CMK (cell line): ENCODE measurements around the gene CSE1L.
"Not testable (repeated sequence)": the region's sequence is repeated elsewhere in the genome, so short reads cannot be mapped to it uniquely, and the experiment has no call there.

Experiments used
- DNase-seq: peaks from one replicate; pipeline ENCODE4 v3.0.0-alpha.2; 2010; ENCODE audit warnings: low read depth

The CSE1L gene, protein sequence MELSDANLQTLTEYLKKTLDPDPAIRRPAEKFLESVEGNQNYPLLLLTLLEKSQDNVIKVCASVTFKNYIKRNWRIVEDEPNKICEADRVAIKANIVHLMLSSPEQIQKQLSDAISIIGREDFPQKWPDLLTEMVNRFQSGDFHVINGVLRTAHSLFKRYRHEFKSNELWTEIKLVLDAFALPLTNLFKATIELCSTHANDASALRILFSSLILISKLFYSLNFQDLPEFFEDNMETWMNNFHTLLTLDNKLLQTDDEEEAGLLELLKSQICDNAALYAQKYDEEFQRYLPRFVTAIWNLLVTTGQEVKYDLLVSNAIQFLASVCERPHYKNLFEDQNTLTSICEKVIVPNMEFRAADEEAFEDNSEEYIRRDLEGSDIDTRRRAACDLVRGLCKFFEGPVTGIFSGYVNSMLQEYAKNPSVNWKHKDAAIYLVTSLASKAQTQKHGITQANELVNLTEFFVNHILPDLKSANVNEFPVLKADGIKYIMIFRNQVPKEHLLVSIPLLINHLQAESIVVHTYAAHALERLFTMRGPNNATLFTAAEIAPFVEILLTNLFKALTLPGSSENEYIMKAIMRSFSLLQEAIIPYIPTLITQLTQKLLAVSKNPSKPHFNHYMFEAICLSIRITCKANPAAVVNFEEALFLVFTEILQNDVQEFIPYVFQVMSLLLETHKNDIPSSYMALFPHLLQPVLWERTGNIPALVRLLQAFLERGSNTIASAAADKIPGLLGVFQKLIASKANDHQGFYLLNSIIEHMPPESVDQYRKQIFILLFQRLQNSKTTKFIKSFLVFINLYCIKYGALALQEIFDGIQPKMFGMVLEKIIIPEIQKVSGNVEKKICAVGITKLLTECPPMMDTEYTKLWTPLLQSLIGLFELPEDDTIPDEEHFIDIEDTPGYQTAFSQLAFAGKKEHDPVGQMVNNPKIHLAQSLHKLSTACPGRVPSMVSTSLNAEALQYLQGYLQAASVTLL

DNA sequence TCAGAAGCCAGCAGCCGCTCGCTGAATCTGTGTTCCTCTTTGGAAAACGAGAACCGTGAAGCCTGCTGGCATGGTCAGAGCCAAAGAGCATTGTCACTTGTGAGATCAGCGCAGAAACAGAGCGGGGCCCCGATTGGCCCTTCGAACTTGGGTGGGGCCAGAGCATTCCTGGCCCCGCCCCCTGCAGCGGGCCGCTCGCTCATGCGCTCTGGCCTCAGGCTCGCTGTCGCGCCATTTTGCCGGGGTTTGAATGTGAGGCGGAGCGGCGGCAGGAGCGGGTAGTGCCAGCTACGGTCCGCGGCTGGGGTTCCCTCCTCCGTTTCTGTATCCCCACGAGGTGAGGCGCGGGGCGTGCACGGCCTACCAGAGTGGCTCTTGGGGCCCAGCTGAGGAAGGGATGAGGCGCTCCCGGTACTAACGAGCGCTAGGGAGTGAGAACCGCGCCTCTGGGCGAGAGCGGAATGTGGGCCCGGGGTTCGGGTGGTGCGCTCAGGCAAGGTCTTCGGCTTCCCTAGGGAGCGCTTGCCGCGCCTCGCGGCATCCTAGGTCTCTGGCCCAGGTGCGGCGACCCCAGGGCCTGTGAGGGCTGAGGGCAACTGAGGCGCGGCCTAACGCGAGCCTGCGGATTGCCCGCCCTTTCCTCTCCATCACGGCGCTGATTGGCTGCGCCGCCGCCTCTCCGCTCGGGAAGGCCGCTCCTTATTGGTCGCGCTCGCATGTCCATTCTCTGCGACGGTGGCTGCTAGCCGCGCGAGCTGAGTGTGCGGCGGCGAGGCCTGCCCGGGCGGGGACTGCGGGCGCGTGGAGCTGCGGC is at the start of gene CSE1L:
CSE1L (plus strand) TSS at position 226 of the 814 bp plus-strand sequence. CDS start 12,152 bp downstream, outside the sequence.
- peak; percentile 85 for DNase-seq

DNA sequence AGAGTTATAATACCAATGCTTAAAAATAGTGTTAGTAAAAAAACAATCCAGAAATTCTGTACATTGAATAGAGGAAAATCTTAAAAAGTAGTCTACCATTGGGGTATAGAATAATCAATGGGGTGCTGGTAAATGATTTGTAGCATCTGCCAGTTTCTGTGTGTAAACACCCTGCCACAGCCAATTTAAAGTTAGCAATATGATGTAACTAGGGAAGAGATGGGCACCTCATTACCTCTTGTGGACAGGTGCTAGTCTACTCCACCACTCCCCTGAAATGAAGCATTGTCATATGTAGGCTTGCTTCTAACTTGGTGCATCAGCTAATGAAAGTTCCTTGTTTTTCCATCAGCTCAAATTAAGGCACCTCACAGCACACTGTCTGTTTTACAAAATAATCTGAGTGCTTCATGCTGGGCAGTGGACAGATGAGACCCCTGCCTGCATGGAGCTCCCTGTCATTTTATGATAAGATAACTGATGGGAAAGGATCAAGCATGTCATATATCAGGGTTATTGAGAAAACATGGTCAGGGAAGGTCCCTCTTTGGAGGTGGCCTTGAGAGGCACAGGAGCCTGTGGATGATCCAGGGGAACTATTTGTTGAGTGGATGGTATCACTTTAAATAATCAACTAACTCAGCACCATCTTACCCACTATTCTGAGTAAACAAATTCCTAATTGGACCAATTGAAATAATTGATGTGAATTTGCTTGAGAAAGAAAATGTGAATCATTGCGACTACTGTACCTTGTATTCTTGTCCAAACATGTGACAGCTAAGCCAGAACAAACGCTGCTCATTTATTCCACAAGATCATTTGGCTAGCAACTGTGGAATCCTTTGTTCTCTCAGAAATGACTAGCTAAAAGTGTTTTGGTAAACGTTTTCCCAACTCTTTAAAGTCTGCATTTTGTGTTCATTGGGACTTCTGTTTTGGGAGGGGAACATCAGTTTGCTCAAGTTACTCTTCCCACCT is 45.9 kb upstream of the CSE1L start:
- no peak for DNase-seq

DNA sequence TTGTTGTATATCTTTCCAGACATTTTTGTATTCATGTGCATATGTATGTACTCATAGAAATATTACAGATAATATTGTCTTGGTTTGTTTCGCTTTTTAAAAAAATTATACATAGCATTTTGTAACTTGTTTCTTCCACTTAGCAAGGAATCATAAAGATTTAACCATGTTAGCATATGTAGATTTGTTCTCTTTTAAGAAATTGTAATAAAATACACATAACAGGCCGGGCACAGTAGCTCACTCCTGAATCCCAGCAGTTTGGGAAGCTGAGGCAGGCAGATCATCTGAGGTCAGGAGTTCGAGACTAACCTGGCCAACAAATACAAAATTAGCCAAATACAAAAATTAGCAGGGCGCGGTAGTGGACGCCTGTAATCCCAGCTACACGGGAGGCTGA is 44.4 kb upstream of the CSE1L start:
- no peak for DNase-seq

DNA sequence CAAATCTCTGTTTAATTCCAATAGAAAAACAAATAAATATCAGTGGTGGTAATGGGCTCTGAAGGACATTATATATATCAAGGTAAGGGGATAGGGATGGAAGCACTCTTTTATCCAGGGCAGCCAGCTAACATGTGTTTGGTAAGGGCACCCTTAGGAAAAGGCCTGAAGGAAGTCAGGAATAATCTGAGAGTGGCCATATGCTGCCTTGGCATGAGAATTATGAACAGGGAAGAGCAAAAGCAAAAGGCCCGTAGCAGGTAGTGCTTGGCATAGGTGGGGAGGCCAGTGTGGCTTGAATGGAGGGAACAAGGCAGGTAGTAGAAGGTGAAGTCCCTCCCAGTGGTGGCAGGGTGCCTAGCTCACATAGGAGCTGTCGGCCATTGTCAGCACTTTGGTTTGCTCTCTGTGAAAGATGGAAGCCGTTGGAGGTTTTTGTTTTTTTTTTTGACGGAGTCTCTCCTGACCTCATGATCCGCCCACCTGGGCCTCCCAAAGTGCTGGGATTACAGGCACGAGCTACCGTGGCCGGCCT is 39.6 kb upstream of the CSE1L start:
- no peak for DNase-seq

DNA sequence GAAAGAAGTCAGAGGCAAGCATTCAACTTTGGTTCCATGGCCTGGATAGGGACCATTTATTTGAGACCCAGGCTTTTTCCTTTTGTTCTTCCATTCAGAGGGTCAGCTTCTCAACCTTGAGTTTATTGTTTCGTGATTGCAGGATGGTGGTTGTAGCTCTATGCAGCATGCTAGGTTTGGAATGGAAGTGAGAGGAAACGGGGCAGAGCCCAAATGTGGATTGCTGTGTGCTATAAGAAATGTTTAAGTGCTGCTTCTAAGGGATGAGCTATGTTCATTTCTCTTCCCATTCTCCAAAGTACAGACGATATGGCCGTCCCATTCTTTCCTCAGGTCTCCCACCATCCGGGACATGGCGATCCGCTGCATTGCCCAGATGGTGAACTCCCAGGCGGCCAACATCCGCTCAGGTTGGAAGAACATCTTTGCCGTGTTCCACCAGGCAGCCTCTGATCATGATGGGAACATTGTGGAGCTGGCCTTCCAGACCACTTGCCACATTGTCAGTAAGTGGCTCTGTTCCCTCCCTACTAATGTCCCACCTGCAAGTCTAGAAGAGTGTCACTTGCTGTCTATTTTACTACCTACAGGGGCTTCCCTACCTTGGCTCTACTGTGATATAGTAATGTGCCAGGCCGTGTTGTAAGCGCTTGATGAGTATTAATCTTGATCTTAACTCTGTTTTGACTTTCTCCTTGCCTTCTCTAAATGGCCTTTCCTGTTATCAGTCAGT is 36.0 kb upstream of the CSE1L start:
- DNase-seq: no peak

DNA sequence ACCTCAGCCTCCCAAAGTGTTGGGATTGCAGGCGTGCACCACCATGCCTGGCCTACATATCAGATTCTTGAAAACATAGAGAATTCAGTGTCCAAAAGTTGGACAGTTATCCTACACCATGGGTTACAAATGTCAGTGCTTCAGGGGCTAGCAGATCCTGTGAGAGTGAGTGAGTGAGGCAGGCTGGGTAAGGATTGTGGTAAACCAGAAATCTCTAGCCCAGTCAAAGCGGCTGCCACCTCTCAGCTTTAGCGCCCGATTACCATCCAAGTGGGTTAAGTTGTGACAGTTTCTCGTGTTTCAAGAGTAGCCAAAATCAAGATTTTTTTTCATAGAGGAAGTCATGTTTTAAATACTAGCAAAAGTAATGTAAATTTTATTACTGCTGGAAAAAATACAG is 21.9 kb upstream of the CSE1L start:
- DNase-seq: no peak

DNA sequence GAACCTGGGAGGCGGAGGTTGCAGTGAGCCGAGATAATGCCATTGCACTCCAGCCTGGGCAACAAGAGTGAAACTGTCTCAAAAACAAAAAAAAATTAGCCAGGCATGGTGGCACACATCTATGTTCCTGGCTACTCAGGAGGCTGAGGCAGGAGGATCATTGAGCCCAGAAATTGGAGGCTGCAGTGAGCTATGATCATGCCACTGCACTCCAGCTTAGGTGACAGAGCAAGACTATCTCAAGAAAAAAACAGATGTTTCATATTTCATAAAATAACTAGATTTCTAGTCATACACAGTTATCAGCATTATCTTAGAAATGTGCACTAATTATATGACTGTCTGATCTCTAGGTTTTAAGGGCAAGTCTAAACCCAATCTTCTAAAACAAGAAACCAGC is 17.9 kb upstream of the CSE1L start:
- not testable (repeated sequence) for DNase-seq

DNA sequence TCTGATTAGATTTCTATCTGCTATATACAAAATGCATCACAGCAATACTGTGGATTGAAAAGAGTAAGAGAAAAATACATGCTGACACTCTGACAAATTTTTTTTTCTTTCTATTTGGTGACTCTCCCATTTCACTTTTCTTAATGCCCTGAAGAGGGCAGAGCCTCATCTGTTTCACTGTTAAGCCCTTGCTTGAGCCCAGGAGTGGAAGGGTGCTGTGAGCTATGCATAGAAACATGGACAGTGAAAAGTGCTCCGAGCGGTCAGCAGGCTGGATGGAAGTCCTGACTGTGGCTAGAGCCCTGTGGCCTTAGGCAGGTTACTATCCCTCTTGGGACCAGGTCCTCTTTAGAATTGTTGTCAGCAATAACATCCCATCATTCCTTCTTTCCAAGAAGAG is 17.4 kb upstream of the CSE1L start:
- DNase-seq: no peak

DNA sequence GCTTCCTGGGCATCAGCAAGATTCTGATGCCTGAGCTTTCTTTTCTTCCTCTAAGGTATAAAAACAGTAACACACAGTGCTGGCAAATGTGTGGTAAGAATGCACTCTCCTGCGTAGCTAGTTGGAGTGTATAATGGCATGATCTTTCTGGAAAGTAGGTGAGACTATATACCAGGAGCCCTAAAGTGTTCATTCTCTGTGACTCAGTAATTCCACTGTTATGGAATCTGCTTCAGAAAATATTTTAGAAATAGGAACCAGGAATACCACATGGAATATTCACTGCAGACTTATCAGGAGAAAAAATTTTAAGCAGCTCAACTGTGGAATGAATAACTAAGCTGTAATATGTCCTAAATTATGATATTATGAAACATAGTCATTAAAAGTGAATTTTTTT is 16.9 kb upstream of the CSE1L start:
- no peak for DNase-seq

DNA sequence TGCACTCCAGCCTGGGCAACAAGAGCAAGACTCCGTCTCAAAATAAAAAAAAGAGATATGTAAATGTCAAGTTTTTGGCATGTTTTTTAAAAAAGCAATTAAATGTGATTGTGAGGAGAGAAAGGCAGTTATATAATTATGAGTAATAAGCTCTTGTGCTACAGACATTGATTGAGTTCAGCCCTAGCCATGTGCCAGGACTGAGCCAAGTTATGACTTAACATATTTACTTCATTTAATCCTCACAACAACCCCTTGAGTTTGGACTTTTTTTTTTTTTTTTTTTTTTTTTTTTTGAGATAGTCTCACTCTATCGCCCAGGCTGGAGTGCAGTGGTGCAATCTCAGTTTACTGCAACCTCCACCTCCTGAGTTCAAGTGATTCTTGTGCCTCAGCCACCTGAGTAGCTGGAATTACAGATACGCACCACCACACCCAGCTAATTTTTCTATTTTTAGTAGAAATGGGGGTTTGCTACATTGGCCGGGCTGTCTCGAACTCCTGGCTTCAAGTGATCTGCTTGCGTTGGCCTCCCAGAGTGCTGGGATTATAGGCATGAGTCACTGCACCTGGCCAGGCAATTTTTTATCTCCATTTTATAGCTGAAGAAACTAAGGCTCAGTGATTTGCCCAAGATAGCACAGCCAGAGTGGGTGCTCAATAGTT is 15.0 kb upstream of the CSE1L start:
- no peak for DNase-seq

DNA sequence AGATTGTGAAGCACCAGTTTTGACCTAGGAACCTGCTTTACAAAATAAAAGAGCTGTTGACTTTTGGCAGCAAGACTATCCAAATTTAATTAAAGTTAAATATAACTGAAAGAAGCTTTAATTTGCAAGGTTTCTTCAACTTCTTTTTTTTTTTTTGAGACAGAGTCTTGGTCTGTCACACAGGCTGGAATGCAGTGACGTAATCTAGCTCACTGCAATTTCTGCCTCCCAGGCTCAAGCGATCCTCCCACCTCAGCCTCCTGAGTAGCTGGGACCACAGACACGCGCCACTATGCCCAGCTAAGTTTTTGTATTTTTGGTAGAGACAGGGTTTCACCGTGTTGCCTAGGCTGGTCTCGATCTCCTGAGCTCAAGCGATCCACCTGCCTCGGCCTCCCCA is 13.7 kb upstream of the CSE1L start:
- no peak for DNase-seq

DNA sequence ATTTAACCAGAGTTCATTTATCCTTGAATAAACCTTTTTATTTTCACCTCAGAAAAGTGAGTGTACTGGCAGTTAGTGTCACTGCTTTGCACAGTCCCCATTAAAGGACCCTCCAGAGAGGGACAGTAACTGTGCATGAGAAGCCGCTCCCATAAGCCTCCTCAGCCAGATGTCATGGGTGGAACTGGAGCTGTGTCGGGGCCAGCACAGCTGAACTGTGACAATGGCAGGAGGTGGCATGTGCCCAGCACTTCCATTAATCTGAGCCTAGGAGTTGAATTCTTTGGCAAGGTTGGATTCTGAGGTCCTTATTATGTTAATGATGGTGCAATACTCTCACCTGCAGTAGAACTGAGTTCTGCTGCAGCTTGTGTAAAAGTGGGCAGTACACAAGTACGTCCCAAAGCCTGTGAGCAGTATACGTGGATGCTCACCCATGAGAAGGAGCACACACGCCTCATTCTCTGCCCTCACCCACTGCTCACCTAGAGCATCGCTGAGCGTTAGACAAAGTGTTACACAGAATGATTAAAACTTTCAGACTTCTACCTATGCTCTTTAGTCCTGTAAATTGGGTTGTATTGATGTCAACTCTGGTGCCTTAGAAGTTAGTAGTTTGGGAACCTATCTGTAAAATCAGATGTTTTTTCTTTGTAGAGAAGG is 11.9 kb upstream of the CSE1L start:
- DNase-seq: no peak

DNA sequence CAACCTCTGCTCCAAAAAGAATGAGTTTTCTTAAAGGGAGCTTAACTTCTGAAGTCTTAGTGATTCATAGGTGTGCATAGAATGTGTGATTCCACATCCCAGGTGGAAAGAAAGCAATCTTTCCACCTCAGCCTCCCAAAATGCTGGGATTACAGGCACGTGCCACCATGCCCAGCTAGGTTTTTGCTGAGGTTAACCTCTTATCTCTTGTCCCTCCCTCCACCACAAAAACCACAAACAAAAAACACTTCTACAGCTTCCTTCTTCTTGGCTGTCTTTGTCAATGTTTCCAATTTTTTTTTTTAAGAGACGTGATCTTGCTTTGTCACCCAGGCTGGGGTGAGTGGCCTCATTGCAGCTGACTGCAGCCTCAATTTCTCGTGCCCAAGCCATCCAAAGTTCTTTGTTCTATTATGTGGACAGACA is 8.1 kb upstream of the CSE1L start:
- DNase-seq: peak; percentile 63

DNA sequence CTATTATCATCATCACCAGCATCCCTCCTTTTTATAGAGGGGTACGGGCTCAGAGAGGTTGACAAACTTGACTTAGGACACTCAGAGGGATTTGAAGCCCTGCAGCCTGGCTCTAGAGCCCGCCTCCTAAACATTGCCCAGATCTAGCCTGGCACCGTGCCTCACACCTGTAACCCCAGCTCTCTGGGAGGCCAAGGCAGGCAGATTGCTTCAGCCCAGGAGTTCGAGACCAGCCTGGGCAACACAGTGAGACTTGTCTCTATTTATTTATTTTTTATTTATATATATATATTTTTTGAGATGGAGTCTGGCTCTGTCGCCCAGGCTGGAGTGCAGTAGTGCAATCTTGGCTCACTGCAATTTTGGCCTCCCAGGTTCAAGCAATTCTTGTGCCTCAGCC is 6.3 kb upstream of the CSE1L start:
- DNase-seq: no peak

DNA sequence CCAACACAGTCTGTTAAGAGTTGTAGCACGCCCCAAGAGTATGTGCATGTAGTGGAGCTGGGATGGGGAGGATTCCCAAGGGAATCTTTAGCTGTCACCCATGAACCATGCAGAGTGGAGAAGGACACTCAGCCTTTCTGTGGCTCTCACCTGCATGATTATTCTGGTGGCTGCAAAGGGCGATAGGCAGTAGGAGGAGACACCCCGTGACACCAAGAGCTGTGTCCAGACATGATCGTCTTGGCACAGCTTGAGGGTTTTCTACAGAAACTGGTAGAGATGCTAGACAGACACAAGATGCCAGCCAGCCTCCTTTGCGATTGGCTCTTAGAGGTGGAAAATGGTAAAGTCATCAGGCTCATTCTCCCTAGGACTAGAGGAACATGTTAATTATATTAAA is 3.1 kb upstream of the CSE1L start:
- no peak for DNase-seq

DNA sequence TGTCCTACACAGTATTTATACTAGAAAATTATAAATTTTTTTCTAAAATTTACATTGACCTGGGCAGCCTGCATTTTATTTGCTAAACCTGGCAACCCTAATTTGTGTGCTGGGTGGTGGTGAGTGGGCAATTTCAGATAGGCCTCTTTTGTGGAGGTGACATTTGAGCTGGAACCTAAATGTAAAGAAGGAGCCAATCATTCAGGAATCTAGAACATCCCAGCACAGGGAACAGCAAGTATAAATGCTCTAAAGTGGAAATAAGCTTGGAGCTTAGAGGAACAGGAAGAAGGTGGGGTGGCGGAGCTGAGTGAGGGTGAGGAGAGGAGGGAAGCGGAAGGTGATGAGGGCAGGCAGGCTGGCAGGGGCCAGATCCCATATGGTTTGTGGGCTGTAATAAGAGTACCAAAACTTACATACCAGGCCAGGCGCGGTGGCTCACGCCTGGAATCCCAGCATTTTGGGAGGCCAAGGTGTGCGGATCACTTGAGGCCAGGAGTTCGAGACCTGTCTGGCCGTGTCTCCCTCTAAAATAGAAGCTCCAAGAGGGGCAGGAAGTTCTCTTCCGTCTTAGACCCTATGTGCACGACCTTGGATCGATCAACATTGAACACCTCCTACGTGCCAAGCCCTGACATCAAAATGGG is 549 bp upstream of the CSE1L start:
- DNase-seq: peak; percentile 60

DNA sequence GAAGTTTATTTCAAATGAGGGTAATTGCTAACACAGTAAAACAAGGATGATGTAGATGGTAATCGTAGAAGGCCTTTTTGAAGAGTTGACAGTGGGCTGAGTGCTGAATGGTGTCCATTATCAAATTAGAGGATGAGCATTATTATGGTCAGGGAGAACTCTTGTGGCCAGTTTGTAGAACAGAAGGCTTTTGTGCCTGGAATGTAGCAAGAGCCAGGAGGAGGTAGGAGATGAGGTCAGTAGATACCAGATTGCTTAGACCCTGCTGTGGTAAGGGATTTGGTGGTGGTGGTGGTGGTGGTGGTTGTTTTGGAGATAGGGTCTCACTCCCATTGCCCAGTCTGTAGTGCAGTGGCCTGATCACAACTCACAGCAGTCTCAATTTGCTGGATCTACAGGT is 6.2 kb downstream of the CSE1L start:
- no peak for DNase-seq

DNA sequence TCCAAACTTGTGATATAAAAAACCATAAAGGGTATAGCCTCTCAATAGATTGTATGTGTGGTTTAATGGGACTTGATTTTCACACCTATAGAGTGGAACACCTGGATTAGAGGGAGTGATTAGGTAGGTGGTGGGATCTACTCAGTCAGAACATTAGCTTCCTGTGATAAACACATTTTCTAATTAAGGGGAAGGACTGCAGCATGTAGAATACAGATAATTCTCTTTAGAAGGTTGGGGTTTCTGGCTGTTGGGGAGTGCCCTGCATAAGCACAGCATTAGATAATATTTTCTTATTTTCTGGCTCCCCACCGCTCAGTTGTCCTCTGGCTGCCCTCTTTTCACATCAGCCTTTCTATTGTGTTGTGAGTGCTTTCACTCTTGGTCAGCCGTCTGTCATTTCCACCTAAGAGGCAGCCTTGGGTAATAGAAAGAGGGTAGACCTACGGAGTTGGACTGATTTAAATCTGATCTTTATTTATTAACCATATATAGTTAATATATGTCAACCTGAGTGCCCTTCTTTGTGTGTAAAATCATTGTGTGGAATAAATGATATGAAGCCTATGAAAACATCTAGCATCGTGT is 8.0 kb downstream of the CSE1L start:
- no peak for DNase-seq
